ENCODE results near the gene PSEN1.

The PSEN1 gene

DNA sequence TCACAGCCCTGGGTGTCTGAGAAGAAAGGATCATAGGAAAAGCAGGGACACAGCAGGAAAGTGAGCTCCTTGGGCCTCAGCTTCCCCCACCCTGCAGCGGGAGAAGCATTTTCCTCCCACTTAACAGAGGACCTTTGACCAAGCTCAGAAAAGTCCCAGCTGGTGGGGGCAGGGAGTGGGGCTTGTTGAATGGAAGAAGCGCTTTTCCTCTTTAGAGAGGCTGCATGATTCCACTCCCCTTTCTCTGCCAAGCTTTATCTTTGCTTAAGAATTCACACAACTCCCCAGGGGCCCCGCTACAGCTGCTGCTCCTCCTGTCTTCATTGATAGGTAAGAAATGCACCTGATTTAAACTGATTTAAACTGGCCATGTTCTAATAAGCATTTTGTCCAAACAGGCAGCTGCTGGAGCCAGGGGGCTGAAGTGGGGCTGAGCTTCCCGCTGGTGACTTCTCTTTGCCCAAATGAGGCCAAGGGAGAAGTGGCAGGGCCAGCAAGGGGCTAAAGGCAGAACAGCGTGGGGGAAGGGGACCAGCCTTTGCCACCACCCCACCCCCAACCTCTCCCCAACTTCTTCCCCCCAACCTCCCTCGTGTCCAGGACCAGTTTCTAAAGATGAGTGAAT lies 99.3 kb downstream of the PSEN1 start:
- Histone ChIP-seq H3K4me3 (ENCODE audit: low read length) (no peak overlapping the region), H3K4me1 (ENCODE audit: control insufficient read depth, insufficient read depth, low read length) (peaks cover 30% of the 10 kb centered on the region), H3K27me3 (ENCODE audit: control insufficient read depth, insufficient read depth, low read length) (peaks cover 72% of the 10 kb centered on the region), H3K4me2 (ENCODE audit: low read length) (no peak overlapping the region), H3K36me3 (ENCODE audit: insufficient read depth, low read length) (no peaks in the 10 kb centered on the region), H3K9ac (ENCODE audit: low read depth, low read length) (no peak overlapping the region), H3K9me3 (replicated peaks; ENCODE audit: low read length) (no peaks in the 10 kb centered on the region)

DNA sequence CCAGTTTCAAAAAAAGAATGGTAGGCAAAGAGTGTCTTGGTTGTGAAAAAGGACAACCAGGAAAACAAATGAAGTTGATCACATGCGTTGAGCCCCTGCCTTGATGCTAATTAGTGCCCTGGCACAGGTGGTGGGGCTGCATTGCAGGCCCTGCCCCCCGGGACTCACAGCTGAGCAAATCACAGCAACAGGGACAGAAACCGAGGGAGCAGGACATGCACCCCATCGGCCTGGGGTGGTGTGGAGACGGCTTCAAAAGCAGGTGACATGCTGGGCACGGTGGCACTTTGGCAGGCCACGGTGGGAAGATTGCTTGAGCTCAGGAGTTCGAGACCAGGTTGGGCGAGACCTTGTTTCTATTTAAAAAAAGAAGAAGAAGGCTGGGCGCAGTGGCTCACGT lies 99.8 kb downstream of the PSEN1 start:
- Histone ChIP-seq H3K9ac (ENCODE audit: low read depth, low read length) (no peak overlapping the region), H3K4me1 (ENCODE audit: control insufficient read depth, insufficient read depth, low read length) (peaks cover 30% of the 10 kb centered on the region), H3K36me3 (ENCODE audit: insufficient read depth, low read length) (no peaks in the 10 kb centered on the region), H3K4me3 (ENCODE audit: low read length) (no peak overlapping the region), H3K9me3 (replicated peaks; ENCODE audit: low read length) (no peaks in the 10 kb centered on the region), H3K4me2 (ENCODE audit: low read length) (no peak overlapping the region), H3K27me3 (ENCODE audit: control insufficient read depth, insufficient read depth, low read length) (peaks cover 72% of the 10 kb centered on the region)

DNA sequence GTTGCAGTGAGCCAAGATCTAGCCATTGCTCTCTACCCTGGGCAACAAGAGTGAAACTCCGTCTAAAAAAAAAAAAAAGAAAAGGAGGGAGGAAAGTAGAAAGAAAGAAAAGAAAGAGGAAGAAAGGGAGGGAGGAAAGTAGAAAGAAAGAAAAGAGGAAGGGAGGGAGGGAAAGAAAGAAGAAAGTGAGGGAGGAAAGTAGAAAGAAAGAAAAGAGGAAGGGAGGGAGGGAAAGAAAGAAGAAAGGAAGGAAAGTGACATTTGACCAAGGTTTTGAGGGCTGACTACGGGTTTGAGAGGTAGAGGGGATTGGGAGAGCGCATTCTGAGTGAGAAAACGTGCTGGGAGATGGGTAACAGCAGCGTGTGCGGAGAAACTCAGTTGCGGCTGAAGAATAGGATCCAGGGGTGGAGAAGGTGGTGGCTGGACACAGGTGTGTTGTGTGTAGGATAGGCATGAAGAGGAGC lies 100.5 kb downstream of the PSEN1 start:
- peak overlapping the region; percentile 84 for H3K4me2 ChIP-seq (ENCODE audit: low read length)
- H3K9me3 ChIP-seq (replicated peaks; ENCODE audit: low read length): no peaks in the 10 kb centered on the region
- H3K27me3 ChIP-seq (ENCODE audit: control insufficient read depth, insufficient read depth, low read length): peaks cover 68% of the 10 kb centered on the region
- H3K4me1 ChIP-seq (ENCODE audit: control insufficient read depth, insufficient read depth, low read length): peaks cover 30% of the 10 kb centered on the region
- H3K4me3 ChIP-seq (ENCODE audit: low read length): no peak overlapping the region
- H3K36me3 ChIP-seq (ENCODE audit: insufficient read depth, low read length): no peaks in the 10 kb centered on the region
- no peak overlapping the region for H3K9ac ChIP-seq (ENCODE audit: low read depth, low read length)

- no peaks in the 10 kb centered on the region for H3K9me3 ChIP-seq (replicated peaks; ENCODE audit: low read length)
- peak within 1 kb of the TSS; percentile 29 for H3K9ac ChIP-seq (ENCODE audit: low read depth, low read length)
- H3K36me3 ChIP-seq (ENCODE audit: insufficient read depth, low read length): no peaks in the 10 kb centered on the region
- peaks cover 30% of the 10 kb centered on the region for H3K4me1 ChIP-seq (ENCODE audit: control insufficient read depth, insufficient read depth, low read length)
- peak within 1 kb of the TSS; percentile 84 for H3K4me2 ChIP-seq (ENCODE audit: low read length)
- H3K4me3 ChIP-seq (ENCODE audit: low read length): peak within 1 kb of the TSS; percentile 60
- H3K27me3 ChIP-seq (ENCODE audit: control insufficient read depth, insufficient read depth, low read length): peaks cover 63% of the 10 kb centered on the region
Measured at GRCh38 chr14:73237219-73237785, 101.0 kb downstream of the PSEN1 start, which contains the start of gene PAPLN. PAPLN (plus strand) TSS chr14:73237506; CDS start chr14:73239779, 2,273 bp downstream.

- Histone ChIP-seq H3K4me2 (ENCODE audit: low read length) (peak overlapping the region; percentile 84), H3K9ac (ENCODE audit: low read depth, low read length) (peak overlapping the region; percentile 29), H3K27me3 (ENCODE audit: control insufficient read depth, insufficient read depth, low read length) (peaks cover 56% of the 10 kb centered on the region), H3K9me3 (replicated peaks; ENCODE audit: low read length) (no peaks in the 10 kb centered on the region), H3K36me3 (ENCODE audit: insufficient read depth, low read length) (no peaks in the 10 kb centered on the region), H3K4me1 (ENCODE audit: control insufficient read depth, insufficient read depth, low read length) (peaks cover 30% of the 10 kb centered on the region), H3K4me3 (ENCODE audit: low read length) (peak overlapping the region; percentile 60)
Measured at GRCh38 chr14:73237786-73238423, 101.6 kb downstream of the PSEN1 start.

DNA sequence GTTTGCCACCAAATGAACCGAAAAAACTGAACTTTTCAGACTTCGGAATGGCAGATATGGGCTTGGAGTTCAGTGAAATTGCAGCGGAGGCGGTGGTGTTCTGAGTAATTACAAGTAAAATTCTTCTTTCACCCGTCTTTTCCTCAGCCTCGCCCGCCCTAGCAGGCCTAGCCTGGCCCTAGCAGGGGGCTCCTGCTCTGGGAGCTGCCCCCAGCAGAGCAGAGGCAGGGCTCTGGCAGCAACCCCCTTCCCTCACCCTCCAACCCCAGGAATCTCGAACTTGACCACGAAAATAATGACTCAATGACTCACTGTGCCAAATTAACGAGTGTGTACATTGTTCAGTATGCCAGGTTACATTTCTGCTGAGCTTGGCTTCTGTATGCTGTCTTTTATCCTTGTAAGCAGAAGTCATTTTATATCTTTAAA lies 102.1 kb downstream of the PSEN1 start:
- Histone ChIP-seq H3K9me3 (replicated peaks; ENCODE audit: low read length) (no peaks in the 10 kb centered on the region), H3K36me3 (ENCODE audit: insufficient read depth, low read length) (no peaks in the 10 kb centered on the region), H3K27me3 (ENCODE audit: control insufficient read depth, insufficient read depth, low read length) (peaks cover 53% of the 10 kb centered on the region), H3K4me1 (ENCODE audit: control insufficient read depth, insufficient read depth, low read length) (peaks cover 30% of the 10 kb centered on the region), H3K9ac (ENCODE audit: low read depth, low read length) (peak overlapping the region; percentile 29), H3K4me2 (ENCODE audit: low read length) (peak overlapping the region; percentile 84), H3K4me3 (ENCODE audit: low read length) (peak overlapping the region; percentile 60)

- Histone ChIP-seq H3K36me3 (ENCODE audit: insufficient read depth, low read length) (no peaks in the 10 kb centered on the region), H3K9me3 (replicated peaks; ENCODE audit: low read length) (no peaks in the 10 kb centered on the region), H3K4me2 (ENCODE audit: low read length) (peak overlapping the region; percentile 84), H3K4me1 (ENCODE audit: control insufficient read depth, insufficient read depth, low read length) (peaks cover 30% of the 10 kb centered on the region), H3K4me3 (ENCODE audit: low read length) (peak overlapping the region; percentile 7), H3K9ac (ENCODE audit: low read depth, low read length) (no peak overlapping the region), H3K27me3 (ENCODE audit: control insufficient read depth, insufficient read depth, low read length) (peaks cover 53% of the 10 kb centered on the region)
Measured at GRCh38 chr14:73238941-73239340, 102.6 kb downstream of the PSEN1 start.

GRCh38 chr14:73239393-73240241 lies 103.3 kb downstream of the PSEN1 start:
- Histone ChIP-seq H3K9ac (ENCODE audit: low read depth, low read length) (no peak overlapping the region), H3K36me3 (ENCODE audit: insufficient read depth, low read length) (no peaks in the 10 kb centered on the region), H3K27me3 (ENCODE audit: control insufficient read depth, insufficient read depth, low read length) (peaks cover 47% of the 10 kb centered on the region), H3K4me1 (ENCODE audit: control insufficient read depth, insufficient read depth, low read length) (peaks cover 30% of the 10 kb centered on the region), H3K4me2 (ENCODE audit: low read length) (peak overlapping the region; percentile 84), H3K9me3 (replicated peaks; ENCODE audit: low read length) (no peaks in the 10 kb centered on the region), H3K4me3 (ENCODE audit: low read length) (peak overlapping the region; percentile 57)

- Histone ChIP-seq H3K9ac (ENCODE audit: low read depth, low read length) (no peak overlapping the region), H3K9me3 (replicated peaks; ENCODE audit: low read length) (no peaks in the 10 kb centered on the region), H3K4me2 (ENCODE audit: low read length) (no peak overlapping the region), H3K27me3 (ENCODE audit: control insufficient read depth, insufficient read depth, low read length) (peaks cover 34% of the 10 kb centered on the region), H3K36me3 (ENCODE audit: insufficient read depth, low read length) (no peaks in the 10 kb centered on the region), H3K4me3 (ENCODE audit: low read length) (no peak overlapping the region), H3K4me1 (ENCODE audit: control insufficient read depth, insufficient read depth, low read length) (peaks cover 36% of the 10 kb centered on the region)
Measured at GRCh38 chr14:73240816-73241480, 104.6 kb downstream of the PSEN1 start.

DNA sequence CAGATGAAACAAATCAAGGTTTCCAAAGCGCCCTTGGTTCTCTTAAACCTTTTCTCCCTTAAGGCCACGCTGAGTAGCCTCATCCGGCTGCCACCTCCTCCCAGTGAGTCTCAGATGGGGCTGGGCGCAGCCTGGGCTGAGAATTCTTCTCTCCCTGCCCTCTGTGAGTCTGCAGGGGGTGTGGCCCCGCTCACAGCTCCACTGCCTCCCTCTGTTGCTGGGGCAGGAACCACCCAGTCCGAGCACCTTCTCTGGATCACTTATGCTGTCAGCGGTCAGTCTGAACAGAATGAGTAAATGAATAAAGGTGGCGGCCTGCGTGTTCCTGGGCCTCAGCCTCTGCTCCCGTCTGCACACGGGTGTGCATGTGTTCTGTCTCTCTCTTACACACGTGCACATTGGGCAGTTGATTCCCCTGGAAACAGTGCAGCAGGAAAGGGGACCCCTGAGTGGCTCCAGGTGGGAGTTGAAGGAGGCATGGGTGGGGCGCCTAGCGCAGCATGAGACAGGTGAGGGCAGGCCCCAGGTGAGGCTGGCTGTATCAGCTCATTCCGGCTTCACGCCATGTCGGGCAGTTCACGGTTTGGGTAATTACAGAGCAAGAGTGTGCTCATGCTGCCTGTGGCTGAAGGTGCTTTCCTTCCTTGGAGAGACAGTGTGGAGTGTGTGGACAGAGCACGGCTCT lies 105.3 kb downstream of the PSEN1 start:
- peaks cover 27% of the 10 kb centered on the region for H3K27me3 ChIP-seq (ENCODE audit: control insufficient read depth, insufficient read depth, low read length)
- H3K4me1 ChIP-seq (ENCODE audit: control insufficient read depth, insufficient read depth, low read length): peaks cover 37% of the 10 kb centered on the region
- H3K4me2 ChIP-seq (ENCODE audit: low read length): no peak overlapping the region
- no peaks in the 10 kb centered on the region for H3K36me3 ChIP-seq (ENCODE audit: insufficient read depth, low read length)
- no peak overlapping the region for H3K4me3 ChIP-seq (ENCODE audit: low read length)
- H3K9me3 ChIP-seq (replicated peaks; ENCODE audit: low read length): no peaks in the 10 kb centered on the region
- no peak overlapping the region for H3K9ac ChIP-seq (ENCODE audit: low read depth, low read length)
